Measurements from ENCODE around the gene PTPRO.

DNA sequence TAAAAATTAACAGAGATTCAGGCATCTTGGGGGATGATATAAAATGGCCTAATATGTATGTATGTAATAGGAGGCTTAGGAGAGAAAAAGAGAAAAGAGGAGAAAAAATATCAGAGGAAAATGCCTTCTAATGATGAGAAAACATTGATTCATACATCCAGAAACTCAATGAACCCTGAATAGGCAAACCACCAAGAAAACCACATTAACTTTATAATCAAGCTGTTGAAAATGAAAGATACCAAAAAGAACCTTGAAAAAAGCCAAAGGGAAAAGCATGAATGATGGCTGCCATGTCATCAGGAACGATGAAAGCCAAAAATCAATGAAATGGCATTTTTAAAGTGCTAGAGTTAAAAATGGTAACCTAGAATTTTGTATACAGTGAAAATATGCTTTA, 286.6 kb downstream of the PTPRO start:
- TF ChIP-seq, protein P1, sequence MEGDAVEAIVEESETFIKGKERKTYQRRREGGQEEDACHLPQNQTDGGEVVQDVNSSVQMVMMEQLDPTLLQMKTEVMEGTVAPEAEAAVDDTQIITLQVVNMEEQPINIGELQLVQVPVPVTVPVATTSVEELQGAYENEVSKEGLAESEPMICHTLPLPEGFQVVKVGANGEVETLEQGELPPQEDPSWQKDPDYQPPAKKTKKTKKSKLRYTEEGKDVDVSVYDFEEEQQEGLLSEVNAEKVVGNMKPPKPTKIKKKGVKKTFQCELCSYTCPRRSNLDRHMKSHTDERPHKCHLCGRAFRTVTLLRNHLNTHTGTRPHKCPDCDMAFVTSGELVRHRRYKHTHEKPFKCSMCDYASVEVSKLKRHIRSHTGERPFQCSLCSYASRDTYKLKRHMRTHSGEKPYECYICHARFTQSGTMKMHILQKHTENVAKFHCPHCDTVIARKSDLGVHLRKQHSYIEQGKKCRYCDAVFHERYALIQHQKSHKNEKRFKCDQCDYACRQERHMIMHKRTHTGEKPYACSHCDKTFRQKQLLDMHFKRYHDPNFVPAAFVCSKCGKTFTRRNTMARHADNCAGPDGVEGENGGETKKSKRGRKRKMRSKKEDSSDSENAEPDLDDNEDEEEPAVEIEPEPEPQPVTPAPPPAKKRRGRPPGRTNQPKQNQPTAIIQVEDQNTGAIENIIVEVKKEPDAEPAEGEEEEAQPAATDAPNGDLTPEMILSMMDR (IDR thresholded peaks at IDR 0.05; ENCODE audit: low read depth, low read length) = no peak
- no peak for TF ChIP-seq EZH2phosphoT487 (IDR thresholded peaks at IDR 0.05; ENCODE audit: low read depth)
